Measurements from ENCODE around the gene HSPA14. TPM values are rescaled to one million over a fixed set of nuclear protein-coding genes. Genes with fewer than 3 reads are reported as not detected.
"Not testable (repeated sequence)": the region's sequence is repeated elsewhere in the genome, so short reads cannot be mapped to it uniquely, and the experiment has no call there.

HSPA14 gene
- total RNA-seq, 2 experiments from 2014 or later, result 45.9 to 50.5 TPM

DNA sequence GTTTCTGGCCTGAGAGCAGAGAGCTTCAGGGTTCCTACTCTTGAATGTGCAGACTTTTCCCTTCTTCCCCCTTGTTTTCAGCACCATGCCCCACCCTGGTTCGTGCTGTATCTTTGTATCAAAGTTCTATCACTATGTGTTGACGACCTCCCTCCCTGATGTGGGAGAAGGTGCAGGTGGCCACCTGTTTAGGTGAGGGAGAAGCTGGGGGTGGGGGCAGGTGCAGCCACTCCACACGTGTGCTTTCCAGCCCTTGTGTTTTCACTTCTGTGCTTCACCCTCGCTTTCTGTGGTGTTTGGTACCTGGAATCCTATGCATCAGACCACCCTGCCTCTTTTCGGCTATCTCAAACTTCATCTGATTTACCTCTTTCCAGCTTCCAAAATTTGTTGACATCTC is 20.9 kb downstream of the HSPA14 start:
- H3K27me3 Mint-ChIP-seq, result no peaks in the 10 kb centered on the region
- H3K4me3 Mint-ChIP-seq, result no peak overlapping the region
- H3K27ac Mint-ChIP-seq, result no peak overlapping the region
- H3K36me3 Mint-ChIP-seq, result peaks cover 28% of the 10 kb centered on the region
- H3K4me1 Mint-ChIP-seq, result no peaks in the 10 kb centered on the region
- no peak for DNase-seq
- no peaks in the 10 kb centered on the region for H3K9me3 Mint-ChIP-seq

DNA sequence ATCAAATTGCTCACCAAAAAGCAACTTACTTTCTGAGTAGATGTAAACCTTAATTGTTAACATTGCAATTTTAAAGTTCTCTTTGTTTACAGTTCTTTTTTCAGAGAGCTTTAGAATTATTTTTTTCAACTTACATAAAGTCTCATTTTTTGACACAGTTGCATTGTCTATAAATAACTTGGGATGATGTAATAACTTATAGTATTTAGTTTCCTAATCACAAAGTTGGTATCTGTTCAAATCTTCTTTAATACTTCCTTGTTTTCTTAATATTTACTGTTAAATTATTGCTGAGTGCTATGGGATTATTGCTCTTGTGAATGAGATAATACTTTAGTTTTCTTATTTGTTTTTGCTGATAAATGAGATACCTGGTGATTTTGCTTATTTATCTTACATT is 21.7 kb downstream of the HSPA14 start:
- Mint-ChIP-seq H3K9me3 (no peaks in the 10 kb centered on the region), H3K36me3 (peaks cover 31% of the 10 kb centered on the region), H3K4me3 (no peak overlapping the region), H3K4me1 (no peaks in the 10 kb centered on the region), H3K27me3 (no peaks in the 10 kb centered on the region), H3K27ac (no peak overlapping the region)
- no peak for DNase-seq

DNA sequence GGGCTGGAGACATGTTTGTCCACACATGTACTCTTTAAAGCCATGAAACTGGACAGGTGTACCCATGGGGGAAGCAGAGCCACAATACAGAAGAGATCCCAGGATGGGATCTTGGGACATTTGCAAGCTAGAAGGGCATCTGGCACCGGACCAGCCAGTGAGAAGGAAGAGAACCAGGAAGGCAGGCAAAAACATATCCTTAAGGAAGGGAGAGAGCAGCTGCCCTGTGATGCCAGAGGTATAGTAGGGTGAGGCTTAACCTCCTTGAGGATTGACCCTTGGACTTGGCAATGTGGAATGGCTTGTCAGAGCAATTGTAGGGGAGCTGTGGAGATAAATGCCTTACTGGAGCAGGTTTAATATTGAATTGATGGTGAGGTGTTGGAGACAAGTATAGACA is 22.7 kb downstream of the HSPA14 start:
- Mint-ChIP-seq H3K27me3 (no peaks in the 10 kb centered on the region), H3K4me1 (no peaks in the 10 kb centered on the region), H3K4me3 (no peak overlapping the region), H3K9me3 (no peaks in the 10 kb centered on the region), H3K36me3 (peaks cover 34% of the 10 kb centered on the region), H3K27ac (no peak overlapping the region)
- DNase-seq, result no peak

DNA sequence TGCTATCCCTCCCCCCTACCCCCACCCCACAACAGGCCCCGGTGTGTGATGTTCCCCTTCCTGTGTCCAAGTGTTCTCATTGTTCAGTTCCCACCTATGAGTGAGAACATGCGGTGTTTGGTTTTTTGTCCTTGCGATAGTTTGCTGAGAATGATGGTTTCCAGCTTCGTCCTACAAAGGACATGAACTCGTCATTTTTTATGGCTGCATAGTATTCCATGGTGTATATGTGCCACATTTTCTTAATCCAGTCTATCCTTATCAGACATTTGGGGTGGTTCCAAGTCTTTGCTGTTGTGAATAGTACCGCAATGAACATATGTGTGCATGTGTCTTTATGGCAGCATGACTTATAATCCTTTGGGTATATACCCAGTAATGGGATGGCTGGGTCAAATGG is 26.4 kb downstream of the HSPA14 start:
- not testable (repeated sequence) for H3K4me3 Mint-ChIP-seq, H3K27me3 Mint-ChIP-seq, DNase-seq, H3K4me1 Mint-ChIP-seq, H3K9me3 Mint-ChIP-seq, H3K27ac Mint-ChIP-seq
- peaks cover 32% of the 10 kb centered on the region for H3K36me3 Mint-ChIP-seq

DNA sequence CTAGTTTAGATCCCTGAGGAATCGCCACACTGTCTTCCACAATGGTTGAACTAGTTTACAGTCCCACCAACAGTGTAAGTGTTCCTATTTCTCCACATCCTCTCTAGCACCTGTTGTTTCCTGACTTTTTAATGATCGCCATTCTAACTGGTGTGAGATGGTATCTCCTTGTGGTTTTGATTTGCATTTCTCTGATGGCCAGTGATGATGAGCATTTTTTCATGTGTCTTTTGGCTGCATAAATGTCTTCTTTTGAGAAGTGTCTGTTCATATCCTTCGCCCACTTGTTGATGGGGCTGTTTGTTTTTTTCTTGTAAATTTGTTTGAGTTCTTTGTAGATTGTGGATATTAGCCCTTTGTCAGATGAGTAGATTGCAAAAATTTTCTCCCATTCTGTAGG is 26.8 kb downstream of the HSPA14 start:
- H3K4me3 Mint-ChIP-seq, DNase-seq, H3K27ac Mint-ChIP-seq, H3K4me1 Mint-ChIP-seq, H3K9me3 Mint-ChIP-seq, H3K27me3 Mint-ChIP-seq: not testable (repeated sequence)
- peaks cover 34% of the 10 kb centered on the region for H3K36me3 Mint-ChIP-seq

DNA sequence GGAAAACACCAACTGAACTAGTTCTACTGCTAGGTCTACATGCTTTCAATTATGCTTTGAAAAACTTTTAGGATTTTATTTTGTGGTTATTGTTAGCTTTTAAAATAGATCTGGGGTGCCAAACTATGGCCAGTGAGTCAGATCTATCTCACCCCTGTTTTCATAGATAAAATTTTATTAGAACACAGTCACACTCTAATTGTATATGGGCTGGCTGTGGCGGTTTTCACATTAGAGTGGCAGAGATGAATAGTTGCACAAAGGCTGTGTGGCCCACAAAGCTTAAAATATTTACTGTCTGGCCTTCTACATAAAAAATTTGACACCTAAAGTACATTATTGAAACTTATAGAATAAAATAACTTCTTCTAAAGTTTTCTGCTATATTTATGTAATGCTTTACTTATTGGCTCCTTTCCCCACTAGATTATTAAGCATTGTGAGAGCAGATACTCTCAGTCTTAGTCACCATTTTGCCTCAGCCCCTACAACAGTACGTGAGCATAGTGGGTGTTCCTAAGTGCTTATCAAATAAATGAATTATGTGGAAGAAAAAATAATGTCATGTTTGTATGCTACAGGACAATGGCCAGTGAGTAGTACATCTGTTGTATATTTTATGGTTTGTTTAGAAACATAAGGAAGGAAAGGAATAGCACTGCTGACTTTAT is 35.1 kb downstream of the HSPA14 start:
- H3K4me1 Mint-ChIP-seq, result peaks cover 11% of the 10 kb centered on the region
- no peak for DNase-seq
- no peak overlapping the region for H3K27ac Mint-ChIP-seq
- peaks cover 5% of the 10 kb centered on the region for H3K36me3 Mint-ChIP-seq
- no peaks in the 10 kb centered on the region for H3K9me3 Mint-ChIP-seq
- H3K27me3 Mint-ChIP-seq, result no peaks in the 10 kb centered on the region
- no peak overlapping the region for H3K4me3 Mint-ChIP-seq

DNA sequence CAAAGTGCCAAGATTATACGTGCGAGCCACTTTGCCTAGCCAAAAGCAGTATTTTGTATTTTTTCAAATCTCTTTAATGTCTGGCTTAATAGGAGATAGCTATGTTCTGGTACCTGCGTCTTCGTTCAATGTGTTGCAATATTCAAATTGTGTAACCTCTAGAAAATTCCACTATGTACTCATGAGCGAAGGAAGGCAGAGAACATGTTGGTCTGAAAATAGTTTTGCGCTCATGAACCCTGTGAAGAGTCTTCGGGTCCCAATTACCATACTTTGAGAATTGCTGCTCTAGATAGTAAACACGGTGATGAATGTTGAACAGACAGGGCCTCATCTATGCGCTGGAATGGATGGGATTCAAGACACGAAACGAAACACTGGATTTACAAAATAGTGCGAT is 37.8 kb downstream of the HSPA14 start:
- peaks cover 20% of the 10 kb centered on the region for H3K4me1 Mint-ChIP-seq
- DNase-seq, result no peak

DNA sequence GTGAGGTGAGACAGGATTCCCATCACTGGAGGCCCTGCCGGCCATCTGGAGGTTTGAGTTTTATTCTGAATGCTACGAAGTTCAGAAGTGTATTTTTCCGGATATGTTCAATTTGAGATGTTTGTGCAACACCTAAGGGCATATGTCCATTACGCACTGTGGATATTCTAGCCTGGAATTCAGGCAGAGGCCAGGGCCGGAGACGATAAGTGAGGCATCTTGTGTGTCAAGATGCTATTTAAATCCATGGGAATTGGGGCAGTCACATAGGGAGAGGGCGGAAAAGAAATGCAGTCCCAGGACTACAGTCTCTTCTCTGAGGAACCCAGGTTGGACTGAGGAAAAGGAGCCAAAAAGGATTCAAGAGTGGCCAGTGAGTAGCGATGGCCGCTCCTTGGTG is 38.7 kb downstream of the HSPA14 start:
- no peaks in the 10 kb centered on the region for H3K9me3 Mint-ChIP-seq
- DNase-seq, result no peak
- peaks cover 17% of the 10 kb centered on the region for H3K36me3 Mint-ChIP-seq
- H3K27me3 Mint-ChIP-seq, result no peaks in the 10 kb centered on the region
- H3K4me1 Mint-ChIP-seq, result peaks cover 23% of the 10 kb centered on the region
- no peak overlapping the region for H3K27ac Mint-ChIP-seq
- peak overlapping the region; percentile 92 for H3K4me3 Mint-ChIP-seq

More for the DNA sequence above, 37.8 kb downstream of the HSPA14 start:
- H3K9me3 Mint-ChIP-seq, result no peaks in the 10 kb centered on the region
- no peak overlapping the region for H3K27ac Mint-ChIP-seq
- H3K4me3 Mint-ChIP-seq, result no peak overlapping the region
- peaks cover 12% of the 10 kb centered on the region for H3K36me3 Mint-ChIP-seq
- H3K27me3 Mint-ChIP-seq, result no peaks in the 10 kb centered on the region

DNA sequence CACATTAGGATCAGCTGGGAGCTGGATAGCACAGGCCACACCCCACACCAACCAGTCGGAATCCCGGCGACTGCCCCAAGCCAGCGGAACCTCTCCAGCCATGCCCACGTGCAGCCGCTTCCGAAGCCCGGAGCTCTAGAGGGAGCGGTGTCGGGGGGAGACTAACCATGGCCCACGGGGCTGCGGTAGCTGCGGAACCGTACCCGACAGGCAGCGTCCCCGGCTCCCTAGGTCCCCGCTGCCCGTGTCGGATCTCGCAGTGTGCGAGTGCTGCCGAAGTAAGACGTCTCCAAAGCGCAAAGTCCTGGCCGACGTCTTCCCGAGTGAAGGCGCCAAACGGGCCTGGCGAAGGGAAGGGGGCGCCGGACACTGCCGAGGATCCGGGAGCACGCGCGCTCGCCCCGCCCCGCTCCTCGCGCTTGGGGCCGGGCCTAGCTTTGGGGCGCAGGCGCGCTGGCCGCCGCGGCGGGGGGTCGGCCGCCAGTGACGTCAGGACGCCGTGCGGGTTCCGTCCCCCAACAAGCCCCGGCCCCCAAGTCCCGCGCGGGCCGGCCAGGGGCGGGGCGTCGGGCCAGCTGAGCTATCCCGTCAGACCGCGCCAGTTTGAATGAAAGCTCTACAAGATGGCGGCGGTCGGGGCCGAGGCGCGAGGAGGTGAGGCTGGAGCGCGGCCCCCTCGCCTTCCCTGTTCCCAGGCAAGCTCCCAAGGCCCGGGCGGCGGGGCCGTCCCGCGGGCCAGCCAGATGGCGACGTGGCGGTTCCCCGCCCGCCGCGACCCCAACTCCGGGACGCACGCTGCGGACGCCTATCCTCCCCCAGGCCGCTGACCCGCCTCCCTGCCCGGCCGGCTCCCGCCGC is 40.4 kb downstream of the HSPA14 start, which contains the start of gene SUV39H2:
SUV39H2 (plus strand) TSS at position 601 of the 858 bp plus-strand sequence; CDS start at position 624, 23 bp downstream.
- Mint-ChIP-seq H3K27me3 (no peaks in the 10 kb centered on the region), H3K4me3 (peak within 1 kb of the TSS; percentile 94), H3K27ac (peak within 1 kb of the TSS; percentile 92), H3K36me3 (peaks cover 31% of the 10 kb centered on the region), H3K4me1 (peaks cover 30% of the 10 kb centered on the region), H3K9me3 (no peaks in the 10 kb centered on the region)
- DNase-seq, result peak; percentile 98

DNA sequence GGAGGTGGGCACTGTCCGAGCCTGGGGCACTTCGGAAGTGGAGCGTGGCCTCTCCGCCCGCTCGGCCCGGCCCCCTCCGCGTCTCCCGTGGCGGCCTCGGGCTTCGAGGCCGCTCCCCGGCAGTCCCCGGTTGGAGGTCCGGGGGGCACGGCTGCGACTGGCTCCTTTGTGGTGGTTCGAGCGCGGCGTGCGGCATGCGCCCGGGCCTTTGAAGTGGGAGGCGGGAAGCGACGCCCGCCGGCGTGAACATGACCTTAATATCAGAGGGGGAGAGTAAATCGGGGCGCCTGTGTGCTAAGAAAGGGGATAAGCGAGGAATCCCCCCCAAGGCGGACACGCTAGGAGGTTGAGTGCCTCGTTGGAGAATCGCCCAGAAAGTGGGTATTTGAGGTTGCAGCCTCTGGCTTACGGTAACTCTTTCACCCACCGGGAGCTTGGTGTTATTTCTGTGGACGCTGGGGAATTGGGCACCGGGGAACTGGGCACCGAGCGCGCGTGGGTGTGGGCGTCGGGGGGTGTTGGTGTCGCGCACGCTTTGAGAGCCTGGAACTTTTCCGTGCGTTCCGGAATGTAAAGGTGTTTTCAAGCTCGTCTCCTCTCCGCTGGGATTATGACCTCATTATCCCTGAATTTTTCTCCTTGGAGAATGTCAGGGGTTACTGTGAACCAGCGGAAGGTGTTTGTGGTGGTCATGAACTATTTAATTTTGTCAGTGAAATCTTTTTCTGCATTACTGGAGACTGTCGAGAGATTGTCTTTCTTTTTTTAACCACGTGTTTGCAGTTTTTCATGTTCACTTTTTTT is 41.2 kb downstream of the HSPA14 start:
- peak; percentile 59 for DNase-seq
- peak overlapping the region; percentile 94 for H3K4me3 Mint-ChIP-seq
- peaks cover 28% of the 10 kb centered on the region for H3K4me1 Mint-ChIP-seq
- peaks cover 37% of the 10 kb centered on the region for H3K36me3 Mint-ChIP-seq
- no peaks in the 10 kb centered on the region for H3K27me3 Mint-ChIP-seq
- H3K27ac Mint-ChIP-seq, result peak overlapping the region; percentile 92
- H3K9me3 Mint-ChIP-seq, result no peaks in the 10 kb centered on the region

DNA sequence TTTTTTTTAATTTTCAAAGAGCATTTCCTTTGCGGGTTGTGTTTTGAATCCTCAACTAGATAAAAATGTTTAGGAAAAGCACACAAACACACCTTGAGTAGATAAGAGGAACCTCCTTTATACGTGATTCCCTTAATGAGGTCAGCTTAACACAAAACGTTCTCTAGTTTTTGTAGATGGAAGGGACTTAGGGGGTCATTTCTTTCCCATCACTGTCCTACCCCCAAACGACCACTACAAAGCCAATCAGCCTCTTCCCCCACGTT is 41.8 kb downstream of the HSPA14 start:
- no peak for DNase-seq
- Mint-ChIP-seq H3K27ac (peak overlapping the region; percentile 92), H3K9me3 (no peaks in the 10 kb centered on the region), H3K36me3 (peaks cover 37% of the 10 kb centered on the region), H3K4me3 (peak overlapping the region; percentile 94), H3K27me3 (no peaks in the 10 kb centered on the region), H3K4me1 (peaks cover 28% of the 10 kb centered on the region)

DNA sequence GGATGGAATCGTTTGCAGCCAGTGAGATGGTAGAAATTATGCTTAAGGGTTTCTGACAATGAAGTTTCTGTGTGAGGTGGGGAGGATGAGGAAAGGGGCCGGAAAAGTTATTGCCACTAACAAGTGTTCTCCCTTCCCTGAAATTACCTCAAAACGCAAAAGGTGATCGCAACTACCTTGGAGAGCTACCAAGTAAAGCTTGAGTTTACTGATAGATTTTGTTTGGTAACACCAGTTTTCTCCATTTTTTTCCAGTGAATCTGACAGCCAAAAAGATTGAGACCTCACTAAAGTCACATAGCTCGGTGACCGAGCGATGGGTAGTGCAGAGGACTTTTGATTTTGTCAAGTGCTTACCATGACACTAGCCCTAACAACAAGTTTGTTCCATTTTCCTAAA is 42.1 kb downstream of the HSPA14 start:
- Mint-ChIP-seq H3K27ac (no peak overlapping the region), H3K4me1 (peaks cover 27% of the 10 kb centered on the region), H3K4me3 (peak overlapping the region; percentile 94), H3K36me3 (peaks cover 37% of the 10 kb centered on the region), H3K9me3 (no peaks in the 10 kb centered on the region), H3K27me3 (no peaks in the 10 kb centered on the region)
- DNase-seq, result no peak

DNA sequence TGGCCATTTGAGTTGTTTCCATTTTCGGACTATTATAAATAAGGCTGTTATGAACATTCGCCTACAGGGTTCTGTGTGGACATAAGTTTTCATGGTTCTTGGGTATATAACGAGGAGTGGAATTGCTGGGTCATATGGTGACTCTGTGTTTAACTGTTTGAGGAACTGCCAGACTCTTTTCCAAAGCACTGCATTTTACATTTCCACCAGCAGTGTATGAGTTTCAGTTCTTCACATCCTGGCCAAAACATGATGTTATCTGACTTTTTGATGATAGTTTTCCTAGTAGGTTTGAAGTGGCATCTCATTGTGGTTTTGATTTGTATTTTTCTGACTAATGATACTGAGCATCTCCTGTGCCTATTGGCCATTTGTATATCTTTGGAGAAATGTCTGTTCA is 46.0 kb downstream of the HSPA14 start:
- peak overlapping the region; percentile 43 for H3K27ac Mint-ChIP-seq
- H3K9me3 Mint-ChIP-seq, result no peaks in the 10 kb centered on the region
- peaks cover 33% of the 10 kb centered on the region for H3K36me3 Mint-ChIP-seq
- DNase-seq, result no peak
- H3K4me1 Mint-ChIP-seq, result peaks cover 23% of the 10 kb centered on the region
- no peak overlapping the region for H3K4me3 Mint-ChIP-seq
- H3K27me3 Mint-ChIP-seq, result no peaks in the 10 kb centered on the region

DNA sequence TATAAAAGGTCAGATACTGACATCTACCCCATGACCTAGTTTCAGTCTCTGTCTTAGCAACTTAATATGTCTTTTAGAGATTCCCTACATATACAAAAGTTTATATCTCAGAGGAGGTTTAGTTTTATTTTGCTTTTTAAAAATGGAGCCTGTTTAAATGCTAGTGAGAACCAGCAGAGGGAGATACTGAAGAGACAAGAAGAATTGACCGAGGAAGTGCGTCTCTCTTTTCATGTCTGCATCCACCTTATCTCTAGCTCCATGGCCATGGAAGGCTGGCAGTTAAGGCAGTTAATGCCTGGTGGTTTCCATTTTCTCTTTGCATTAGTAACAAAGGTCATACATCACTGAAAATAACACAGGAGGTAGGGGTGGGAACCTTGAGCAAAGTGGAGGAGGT is 51.2 kb downstream of the HSPA14 start:
- no peaks in the 10 kb centered on the region for H3K9me3 Mint-ChIP-seq
- DNase-seq, result no peak
- no peaks in the 10 kb centered on the region for H3K27me3 Mint-ChIP-seq
- peak overlapping the region; percentile 10 for H3K27ac Mint-ChIP-seq
- H3K36me3 Mint-ChIP-seq, result peaks cover 13% of the 10 kb centered on the region
- H3K4me3 Mint-ChIP-seq, result peak overlapping the region; percentile 6
- H3K4me1 Mint-ChIP-seq, result peaks cover 12% of the 10 kb centered on the region

DNA sequence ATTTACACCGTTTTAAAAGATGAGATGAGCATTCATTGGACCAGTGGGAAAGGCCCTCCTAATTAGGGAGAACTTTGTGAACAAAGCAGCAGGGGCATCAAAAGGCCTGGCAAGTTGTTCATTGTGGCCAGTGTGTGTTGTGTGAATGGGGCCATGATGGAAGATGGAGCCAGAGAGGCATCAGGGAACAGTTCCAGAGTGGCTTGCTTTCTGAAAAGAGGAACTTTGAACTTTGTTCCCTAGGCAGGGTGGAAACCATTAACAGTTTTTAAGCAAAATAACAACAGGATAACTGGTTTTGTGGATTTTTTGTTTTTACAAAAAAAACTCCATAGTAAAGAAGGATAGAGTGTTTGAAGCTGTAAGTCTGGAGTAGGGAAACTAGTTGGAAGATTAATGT is 53.0 kb downstream of the HSPA14 start:
- no peaks in the 10 kb centered on the region for H3K27me3 Mint-ChIP-seq
- H3K36me3 Mint-ChIP-seq, result peaks cover 13% of the 10 kb centered on the region
- no peak overlapping the region for H3K4me3 Mint-ChIP-seq
- no peaks in the 10 kb centered on the region for H3K9me3 Mint-ChIP-seq
- DNase-seq, result no peak
- peaks cover 12% of the 10 kb centered on the region for H3K4me1 Mint-ChIP-seq
- no peak overlapping the region for H3K27ac Mint-ChIP-seq

Measured in activated naive CD8-positive, alpha-beta T cell treated with anti-CD3 and anti-CD28 coated beads for 36 hours (primary cell).